Sciatic nerve (tissue), 2 donors: ENCODE data around the gene ZIC3. TPM values are rescaled to one million over a fixed set of nuclear protein-coding genes. Genes with fewer than 3 reads are reported as not detected.
"Not testable (repeated sequence)": the region's sequence is repeated elsewhere in the genome, so short reads cannot be mapped to it uniquely, and the experiment has no call there.

Experiments
- ATAC-seq: fragments of 200-7000 bp; cut with Tn5 transposase; one replicate; pipeline ENCODE4 v1.9.1; 2020; ENCODE audit warnings: mild to moderate bottlenecking, moderate library complexity
- DNase-seq: peaks from one replicate; pipeline ENCODE4 v3.0.0-alpha.2; 2020; ENCODE audit warnings: low spot score
- intact Hi-C: fragments of 100-400 bp; cut with DNase I; formaldehyde crosslinking; loops from one replicate; pipeline ENCODE4 v1.14.2; 2022
- total RNA-seq: library from RNA; stranded (reverse); fragmentation: NEBNext Ultra II Directional; extraction: Animal tissue kit (Norgen Biotek cat#: 25700); gene quantifications from one replicate; pipeline ENCODE4 v1.2.1, GENCODE V29; 2021
- donor health status: DM: no; HTN: no; CAD: no.
- donor health status: DM: no; HTN: no; CAD: no.

ZIC3 gene
- not detected for total RNA-seq

DNA sequence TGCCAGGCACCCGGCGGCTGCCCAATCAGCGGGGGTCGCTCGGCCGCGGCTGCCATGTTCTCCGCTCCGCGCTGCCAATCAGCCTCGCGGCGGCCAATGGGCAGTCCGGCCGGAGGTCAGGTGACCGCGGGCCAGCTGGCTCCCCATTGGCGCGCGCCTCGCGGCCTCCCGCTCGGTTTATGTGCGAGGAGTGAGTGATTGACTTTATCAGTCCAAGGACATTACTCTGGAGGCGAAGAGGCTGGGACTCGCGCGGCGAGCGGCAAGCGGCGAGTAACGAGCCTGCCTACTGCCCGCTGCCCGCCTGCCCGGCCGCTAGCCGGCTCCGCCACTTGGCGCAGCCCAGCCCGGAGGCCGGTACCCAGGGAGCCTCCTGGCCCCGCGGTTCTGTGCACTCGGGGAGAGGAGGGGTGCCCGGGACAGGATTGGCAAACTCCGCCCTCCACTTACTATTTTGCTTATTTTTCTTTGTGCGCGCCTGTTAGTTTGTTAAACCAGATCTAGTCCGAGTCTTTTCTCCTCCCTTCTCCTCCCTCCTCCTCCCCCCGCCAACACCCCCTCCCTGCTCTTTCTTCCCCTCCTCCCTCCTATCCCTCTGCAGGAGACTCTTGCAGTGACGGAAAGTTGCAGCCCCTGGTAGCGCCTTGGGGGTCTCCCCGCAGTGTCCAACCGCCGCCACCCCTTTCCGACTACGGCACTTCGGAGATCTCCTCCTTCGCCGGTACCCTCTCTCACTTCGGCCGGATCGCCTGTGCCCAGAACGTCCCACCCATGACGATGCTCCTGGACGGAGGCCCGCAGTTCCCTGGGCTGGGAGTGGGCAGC is at the start of gene ZIC3:
TSS of gene ZIC3 (plus strand) at position 207 of the 825 bp plus-strand sequence. CDS start at position 772, 565 bp downstream.
- DNase-seq (peak; percentile 75), ATAC-seq (peak; percentile 82)
- intact Hi-C loops: no loop called here

DNA sequence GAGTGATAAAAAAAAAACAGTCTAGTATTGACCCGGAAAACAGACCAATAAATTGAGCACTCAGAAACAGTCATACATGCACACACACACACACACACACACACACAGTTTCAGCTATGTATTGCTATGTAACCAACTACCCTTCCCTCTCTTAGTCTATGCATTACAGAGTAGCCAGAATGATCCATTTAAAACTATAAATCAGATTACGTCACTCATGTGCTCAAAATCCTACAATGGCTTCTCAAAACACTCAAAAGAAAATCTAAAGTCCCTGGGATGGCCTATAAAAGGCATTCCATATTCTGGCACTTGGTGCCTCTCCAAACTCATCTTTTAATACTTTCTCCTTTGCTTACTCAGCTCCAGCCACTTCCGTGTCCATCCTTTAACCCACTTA is 46.5 kb upstream of the ZIC3 start:
- no peak for ATAC-seq
- DNase-seq: no peak
- intact Hi-C loops: no loop called here

DNA sequence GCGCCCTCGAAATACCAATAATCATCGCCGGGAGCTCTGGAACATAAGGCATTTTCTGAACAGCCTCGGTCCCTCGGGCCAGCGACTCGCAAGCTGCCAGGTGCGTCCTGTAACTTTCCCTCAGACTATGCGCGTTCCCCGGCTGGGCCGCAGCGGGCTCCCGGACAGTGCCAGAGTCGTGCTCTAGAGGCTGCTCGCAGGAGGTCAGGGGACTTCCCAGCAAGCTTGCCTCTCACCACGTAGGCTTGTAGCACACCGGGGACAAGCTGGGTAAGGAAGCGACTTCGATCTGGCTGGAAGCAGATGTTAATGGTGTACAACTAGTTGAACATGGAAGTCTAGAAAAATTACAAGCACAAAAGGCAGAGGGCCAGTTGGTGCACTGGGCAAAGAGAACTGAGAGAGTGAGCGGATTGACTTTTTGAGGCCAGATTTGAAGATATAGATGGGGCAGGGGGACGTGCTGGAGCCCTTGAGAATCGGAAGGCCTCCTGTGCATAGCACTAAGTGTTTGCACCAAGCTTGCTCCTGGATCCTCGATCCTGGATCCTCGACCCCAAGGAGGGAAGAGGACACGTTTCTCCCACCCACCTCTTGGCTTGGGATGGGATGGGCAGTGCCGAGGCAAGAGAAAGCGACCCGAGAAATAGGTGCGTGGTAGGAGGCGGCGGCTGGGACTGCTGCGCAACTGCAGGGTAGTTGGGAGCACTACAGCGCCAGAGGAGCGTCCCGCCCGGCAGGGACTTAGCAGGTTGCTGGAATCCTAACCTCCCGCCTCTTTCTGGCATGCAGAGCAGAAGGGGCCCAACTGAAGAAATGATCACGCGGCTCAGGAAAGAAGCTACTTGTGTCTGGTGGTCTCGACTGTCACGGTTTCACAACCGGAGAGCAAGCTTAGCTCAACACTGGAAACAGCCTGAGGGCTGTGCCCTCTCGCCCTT is 19.9 kb upstream of the ZIC3 start:
- DNase-seq: no peak
- intact Hi-C loops: no loop called here
- no peak for ATAC-seq

DNA sequence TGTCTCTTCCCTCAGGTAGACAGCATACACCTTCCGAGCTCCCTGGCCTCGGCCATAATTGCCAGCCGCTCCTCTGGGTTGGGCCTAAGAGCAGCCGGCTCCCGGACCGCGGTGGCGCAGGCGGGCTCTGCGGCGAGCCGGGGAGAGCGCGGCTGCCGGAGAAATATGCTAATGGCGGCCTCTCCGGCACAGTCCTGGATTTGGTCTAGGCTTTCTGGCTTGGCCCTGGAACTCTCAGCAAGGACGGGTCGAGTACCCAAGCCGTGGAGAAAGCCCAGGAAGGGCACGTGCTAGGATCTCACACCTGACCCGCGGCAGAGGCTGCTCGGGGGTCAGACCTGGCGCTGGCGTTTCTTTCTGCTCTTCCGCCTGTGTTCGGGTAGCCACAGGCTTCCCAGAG is 18.6 kb upstream of the ZIC3 start:
- ATAC-seq (no peak), DNase-seq (no peak)
- intact Hi-C loops: no loop called here

DNA sequence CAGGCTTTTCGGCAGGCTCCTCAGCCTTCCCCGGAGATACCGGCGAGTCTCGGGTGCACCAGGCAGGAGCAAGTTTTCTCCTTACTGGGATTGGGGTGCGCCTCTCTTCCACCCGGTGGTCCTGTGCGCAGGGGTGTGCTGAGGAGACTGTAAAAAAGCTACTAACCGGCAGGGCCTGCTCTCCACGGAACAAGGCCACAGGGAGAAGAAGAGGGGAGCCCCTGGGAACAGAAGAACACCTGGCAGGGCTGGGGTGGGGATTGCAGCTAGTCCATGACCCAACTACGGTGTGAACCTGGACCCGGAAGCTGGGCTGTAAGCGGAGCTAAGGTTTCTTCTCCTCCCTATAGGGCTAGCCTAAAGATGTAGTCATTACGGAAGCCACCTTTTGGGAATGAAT is 17.7 kb upstream of the ZIC3 start:
- ATAC-seq (no peak), DNase-seq (no peak)
- intact Hi-C loops: no loop called here

DNA sequence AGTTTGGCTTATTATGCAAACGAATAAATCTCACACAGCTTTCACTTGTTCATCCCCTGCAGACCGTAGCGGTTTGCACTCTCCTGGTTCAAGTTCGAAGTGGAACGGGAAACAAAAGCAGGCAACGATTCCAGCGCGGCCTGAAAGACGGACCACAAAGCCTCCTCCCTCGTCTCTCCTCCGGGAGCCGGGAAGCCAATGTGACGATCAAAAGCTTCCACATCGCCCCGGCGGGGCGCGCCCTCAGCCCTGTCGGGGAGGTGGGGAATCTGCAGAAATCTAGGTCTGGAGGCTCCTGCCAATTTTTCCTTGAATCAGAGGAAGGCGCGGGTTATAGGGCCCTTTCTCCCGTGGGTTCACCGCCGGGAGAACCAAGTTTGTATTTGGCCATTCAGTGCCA is 16.9 kb upstream of the ZIC3 start:
- ATAC-seq (no peak), DNase-seq (no peak)
- intact Hi-C loops: no loop called here

DNA sequence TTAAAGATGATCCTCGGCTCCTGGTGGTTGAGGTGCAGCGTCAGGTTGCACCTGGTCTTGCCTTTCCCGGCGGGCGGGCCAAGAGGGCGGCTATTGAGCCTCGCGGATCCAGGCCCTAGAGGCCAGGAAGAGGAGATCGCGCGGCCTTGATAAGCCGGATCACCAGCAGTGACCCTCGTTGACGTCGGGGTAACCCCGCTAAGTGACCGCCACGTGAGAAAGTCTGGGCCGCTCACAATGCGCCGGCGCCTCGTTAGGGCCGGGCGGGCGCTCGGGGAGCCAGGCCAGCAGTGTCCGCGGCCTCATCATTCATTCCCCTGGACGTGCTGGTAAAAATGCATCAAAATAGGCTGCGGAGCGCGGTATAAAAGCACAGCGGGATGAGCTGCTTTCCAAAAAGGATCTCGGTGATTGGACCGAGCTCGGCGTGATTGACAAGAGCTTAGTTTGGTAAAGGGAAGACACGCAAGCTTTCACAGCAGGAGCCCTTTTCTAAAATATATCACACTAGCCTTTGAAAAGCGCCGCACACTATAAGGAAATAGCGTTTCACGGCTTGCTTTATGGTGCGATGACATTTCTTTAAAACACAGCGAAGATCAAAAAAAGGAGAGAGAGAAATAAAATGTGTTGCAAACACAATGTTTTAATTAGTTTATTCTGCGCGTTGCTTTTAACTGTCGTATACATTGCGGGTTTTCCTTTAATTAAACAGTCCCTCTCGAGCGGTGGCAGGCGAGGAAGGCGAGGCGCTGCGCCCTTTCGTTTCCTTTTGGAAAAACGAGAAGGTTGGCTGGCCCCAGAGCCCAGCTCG is 15.9 kb upstream of the ZIC3 start:
- intact Hi-C loops: no loop called here
- DNase-seq: no peak
- ATAC-seq: no peak

DNA sequence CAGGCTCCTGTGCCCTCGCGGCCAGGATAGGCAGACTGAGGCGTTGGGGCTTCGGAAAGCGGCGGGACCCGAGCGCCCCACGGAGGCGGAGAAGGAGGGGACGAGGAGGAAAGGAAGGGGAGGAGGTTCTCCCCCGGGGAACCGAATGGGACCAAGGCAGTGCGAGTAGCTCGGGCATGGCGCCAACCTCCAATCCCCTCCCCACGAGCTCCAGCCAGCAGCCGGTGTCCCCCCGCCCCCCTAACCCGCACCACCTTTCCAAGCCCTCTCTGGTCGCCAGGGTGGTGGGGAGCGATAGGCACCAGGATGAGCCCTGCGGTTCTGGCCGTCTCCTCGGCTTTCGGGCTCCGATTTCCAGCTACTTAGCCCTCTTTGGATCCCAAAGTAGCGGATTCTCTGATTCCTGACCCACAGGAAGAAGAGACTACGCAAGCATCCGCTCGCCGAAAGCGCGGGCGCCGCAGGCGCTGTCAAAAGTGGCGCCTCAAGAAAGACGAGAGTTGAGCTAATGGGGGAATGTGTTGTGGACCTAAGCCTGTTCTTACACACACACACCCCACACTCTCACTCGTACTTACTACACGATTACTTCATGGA is 15.2 kb upstream of the ZIC3 start:
- ATAC-seq (no peak), DNase-seq (no peak)
- intact Hi-C loops: no loop called here

DNA sequence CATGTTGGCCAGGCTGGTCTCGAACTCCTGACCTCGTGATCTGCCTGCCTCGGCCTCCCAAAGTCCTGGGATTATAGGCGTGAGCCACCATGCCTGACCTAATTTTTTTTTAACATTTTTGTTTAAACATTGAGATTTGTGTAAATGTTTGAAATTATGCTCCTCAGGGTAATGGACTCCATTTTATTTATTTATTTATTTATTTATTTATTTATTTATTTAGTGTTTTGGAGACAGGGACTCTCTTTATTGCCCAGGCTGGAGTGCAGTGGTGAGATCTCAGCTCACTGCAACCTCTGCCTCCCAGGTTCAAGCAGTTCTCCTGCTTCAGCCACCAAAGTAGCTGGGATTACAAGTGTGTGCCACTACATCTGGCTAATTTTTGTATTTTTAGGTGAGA is 13.8 kb upstream of the ZIC3 start:
- intact Hi-C loops, DNase-seq, ATAC-seq: not testable (repeated sequence)

DNA sequence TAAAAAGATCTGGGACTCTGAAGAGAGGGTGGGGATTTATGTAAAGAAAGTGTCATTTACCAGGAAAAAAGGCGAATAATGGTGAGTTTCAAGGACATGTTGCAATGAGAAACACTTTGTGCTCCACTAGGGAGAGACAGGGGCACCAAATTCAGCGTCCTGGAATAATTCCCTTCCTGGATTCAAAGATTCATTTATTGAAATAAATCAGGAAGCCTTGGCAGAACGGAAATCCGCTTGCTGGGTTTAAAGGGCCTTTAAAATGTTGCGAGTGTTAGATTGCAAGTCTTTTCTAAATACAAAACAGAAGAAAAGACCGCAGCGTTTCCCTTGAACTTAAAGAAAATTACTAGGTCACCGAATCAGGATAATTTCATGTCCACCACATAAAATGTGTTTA is 3.8 kb upstream of the ZIC3 start:
- no peak for DNase-seq
- no peak for ATAC-seq
- intact Hi-C loops: no loop called here

DNA sequence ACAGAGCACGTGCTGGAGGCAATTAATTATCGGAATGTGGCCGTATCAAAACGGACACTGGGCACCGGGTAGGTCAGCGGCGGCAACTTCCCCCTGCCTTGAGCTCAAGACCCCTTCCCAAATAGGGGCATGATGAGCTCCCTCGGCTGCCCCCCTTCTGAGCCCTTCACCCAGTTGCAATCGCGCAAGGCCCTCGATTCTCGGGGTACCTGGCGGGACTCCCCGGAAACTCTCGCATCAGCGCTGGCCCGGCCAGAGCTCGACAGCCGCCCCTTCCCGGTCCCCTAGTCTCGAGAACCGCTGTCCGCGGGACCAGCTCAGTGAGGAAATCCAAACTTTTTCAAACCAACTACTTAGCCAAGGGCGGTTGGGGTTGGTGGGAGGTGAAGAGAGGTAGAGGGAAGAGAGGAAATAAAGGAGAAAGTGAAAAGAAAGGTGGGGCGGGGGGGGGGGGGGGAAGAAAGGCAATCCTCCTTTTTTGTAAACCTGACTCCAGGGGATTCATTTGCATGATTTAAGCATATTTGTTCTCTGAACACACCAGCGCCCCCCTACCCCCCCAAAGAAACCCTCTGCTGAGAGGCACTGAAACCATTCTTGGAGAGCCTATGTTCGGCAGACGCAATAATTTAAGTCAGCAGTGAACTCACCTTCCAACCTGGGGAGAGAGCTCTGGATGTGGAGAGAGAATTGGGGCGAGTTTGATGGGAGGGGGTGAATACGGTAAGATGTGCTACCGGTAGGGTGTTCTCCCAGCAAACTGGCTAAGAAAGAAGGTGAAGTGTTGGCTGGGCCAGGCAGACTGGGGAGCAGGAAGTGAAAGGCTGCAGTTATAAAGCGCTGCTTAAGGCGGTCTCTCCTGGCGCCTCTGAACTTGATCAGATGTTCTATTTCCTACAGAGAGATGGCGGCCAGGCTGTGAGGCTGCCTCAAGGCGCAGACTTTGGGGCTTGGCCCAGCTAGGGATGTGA is 2.0 kb upstream of the ZIC3 start:
- DNase-seq: no peak
- ATAC-seq: no peak
- intact Hi-C loops: no loop called here

DNA sequence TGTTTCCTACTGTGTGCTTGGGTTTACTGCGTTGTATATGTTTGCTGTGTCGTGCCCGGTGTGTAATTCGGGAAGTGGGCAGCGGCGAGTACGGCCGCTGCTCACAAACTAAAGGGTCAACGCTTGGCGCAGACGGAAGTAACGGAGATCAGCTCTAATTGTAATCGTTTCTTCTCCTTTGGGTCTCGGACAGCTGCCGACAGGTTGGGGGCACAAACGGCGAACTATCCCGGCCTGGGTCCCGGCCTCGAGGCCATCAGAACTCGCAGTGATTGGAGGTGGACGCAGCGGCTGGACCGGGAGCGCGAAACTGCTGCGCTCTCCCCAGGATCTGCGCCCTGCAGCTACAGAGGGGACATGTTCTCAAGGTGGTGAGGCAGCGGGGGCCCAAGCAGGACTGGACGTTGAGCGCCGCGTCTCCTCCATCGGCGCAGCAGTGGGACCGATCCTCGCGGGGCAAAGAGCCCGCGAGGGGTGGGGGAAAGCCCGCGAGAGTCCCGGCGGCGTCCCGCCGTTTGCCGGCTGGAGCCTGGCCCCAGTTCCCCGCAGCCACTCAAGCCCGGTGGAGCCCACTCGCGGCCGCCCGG is 516 bp upstream of the ZIC3 start:
- DNase-seq (no peak), ATAC-seq (no peak)
- intact Hi-C loops: no loop called here

DNA sequence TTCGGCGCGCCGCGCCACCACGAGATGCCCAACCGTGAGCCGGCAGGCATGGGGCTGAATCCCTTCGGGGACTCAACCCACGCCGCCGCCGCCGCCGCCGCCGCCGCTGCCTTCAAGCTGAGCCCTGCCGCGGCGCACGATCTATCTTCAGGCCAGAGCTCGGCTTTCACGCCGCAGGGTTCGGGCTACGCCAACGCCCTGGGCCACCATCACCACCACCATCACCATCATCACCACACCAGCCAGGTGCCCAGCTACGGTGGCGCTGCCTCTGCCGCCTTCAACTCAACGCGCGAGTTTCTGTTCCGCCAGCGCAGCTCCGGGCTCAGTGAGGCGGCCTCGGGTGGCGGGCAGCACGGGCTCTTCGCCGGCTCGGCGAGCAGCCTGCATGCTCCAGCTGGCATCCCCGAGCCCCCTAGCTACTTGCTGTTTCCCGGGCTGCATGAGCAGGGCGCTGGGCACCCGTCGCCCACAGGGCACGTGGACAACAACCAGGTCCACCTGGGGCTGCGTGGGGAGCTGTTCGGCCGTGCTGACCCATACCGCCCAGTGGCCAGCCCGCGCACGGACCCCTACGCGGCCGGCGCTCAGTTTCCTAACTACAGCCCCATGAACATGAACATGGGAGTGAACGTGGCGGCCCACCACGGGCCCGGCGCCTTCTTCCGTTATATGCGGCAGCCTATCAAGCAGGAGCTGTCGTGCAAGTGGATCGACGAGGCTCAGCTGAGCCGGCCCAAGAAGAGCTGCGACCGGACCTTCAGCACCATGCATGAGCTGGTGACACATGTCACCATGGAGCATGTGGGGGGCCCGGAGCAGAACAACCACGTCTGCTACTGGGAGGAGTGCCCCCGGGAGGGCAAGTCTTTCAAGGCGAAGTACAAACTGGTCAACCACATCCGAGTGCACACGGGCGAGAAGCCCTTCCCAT is 1.1 kb downstream of the ZIC3 start:
- intact Hi-C loops: no loop called here
- no peak for DNase-seq

DNA sequence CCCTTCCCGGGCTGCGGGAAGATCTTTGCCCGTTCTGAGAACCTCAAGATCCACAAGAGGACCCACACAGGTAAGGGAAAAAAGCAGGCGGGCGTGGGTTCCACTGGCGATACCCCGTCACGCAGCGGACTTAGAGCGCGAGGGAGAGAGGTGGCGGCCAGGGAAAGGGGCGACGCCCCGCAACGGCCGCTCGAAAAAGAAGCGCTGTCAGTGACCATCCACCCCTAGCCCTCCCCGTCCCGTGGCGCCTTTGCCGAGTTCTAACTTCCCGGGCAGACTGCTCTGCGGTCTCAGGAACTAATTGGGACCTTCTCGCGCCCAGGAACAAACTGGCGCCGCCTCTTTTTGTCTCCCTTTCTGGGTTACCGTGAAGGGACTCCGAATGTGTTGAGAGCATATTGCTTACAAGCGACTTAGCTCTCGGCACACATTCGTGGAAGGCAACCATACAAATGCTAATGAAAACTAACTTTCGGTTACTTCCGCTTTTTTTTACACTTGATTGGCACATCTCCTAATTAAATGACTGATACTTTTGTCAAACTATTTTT is 1.8 kb downstream of the ZIC3 start:
- no peak for ATAC-seq
- intact Hi-C loops: no loop called here
- DNase-seq: no peak

More for the DNA sequence above, 1.1 kb downstream of the ZIC3 start:
- ATAC-seq: peak; percentile 15

DNA sequence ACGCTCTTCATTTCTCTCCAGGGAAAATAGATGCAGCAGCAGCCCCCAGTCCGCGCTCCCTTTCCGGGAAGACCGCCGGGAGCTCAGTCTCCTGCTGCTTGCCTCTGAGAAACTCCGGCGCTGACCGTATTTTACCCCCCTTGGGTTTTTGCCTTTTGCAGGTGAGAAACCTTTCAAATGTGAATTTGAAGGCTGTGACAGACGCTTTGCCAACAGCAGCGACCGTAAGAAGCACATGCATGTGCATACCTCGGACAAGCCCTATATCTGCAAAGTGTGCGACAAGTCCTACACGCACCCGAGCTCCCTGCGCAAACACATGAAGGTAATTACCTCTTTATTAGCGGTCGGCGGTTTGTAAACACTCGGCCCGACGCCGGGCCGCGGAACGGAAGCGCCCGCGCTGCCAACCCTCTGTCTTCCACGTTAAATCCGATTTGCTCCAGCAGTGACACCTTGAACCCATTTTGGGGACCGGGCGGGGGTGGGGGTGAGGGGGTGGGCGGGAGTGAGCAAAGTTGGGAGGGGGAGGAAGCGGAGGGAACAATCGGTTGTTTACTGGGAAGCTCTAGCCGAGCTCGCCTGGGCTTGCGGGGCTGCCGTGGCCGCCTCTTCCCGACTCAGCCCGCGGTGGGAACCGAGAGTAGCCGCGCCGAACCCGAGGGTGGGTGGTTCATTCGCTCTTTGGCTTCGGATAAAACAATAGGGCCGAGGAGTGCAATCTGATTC is 3.0 kb downstream of the ZIC3 start:
- DNase-seq: no peak
- no peak for ATAC-seq
- intact Hi-C loops: no loop called here
